MCF 10A (cell line): ENCODE results near the gene AIG1. TPM values are rescaled to one million over a fixed set of nuclear protein-coding genes. Genes with fewer than 3 reads are reported as not detected.

ENCODE experiments used
- BruUV-seq: library from RNA; stranded (reverse); fragments of 400-500 nt; replicated peaks from 2 replicates; lab custom pipeline; 2021; lab: Mats Ljungman, UMichigan
- CTCF ChIA-PET: fragments of 300-600 bp; sonication (Branson Sonifier 250); formaldehyde crosslinking; extraction: SDS; loops from one replicate; lab custom pipeline; 2021; ENCODE audit warnings: antibody characterized with exemption, inconsistent platforms; lab: Yijun Ruan, JAX
- POLR2A ChIA-PET: fragments of 300-600, 350-650 bp; sonication (Branson Sonifier 250); formaldehyde crosslinking; extraction: SDS; loops from one replicate; lab custom pipeline; 2020; ENCODE audit warnings: antibody characterized with exemption, inconsistent platforms; lab: Yijun Ruan, JAX
- DNase-seq: peaks from one replicate; pipeline ENCODE4 v3.0.0-alpha.2; 2018; ENCODE audit not compliant: unreplicated experiment
- H3K27ac Mint-ChIP-seq: one replicate; pipeline ENCODE4 v1.8.0; 2022; ENCODE audit warnings: mild to moderate bottlenecking, low read depth, mixed read lengths; ENCODE audit not compliant: unreplicated experiment
- H3K27me3 Mint-ChIP-seq: one replicate; pipeline ENCODE4 v1.8.0; 2022; ENCODE audit warnings: mixed read lengths; ENCODE audit not compliant: insufficient read depth, unreplicated experiment
- H3K36me3 Mint-ChIP-seq: one replicate; pipeline ENCODE4 v1.8.0; 2022; ENCODE audit warnings: mild to moderate bottlenecking, moderate library complexity, mixed read lengths; ENCODE audit not compliant: insufficient read depth, unreplicated experiment
- H3K4me1 Mint-ChIP-seq: one replicate; pipeline ENCODE4 v1.8.0; 2022; ENCODE audit warnings: mixed read lengths; ENCODE audit not compliant: insufficient read depth, unreplicated experiment
- H3K4me3 Mint-ChIP-seq: one replicate; pipeline ENCODE4 v1.8.0; 2022; ENCODE audit warnings: mild to moderate bottlenecking, moderate library complexity, mixed read lengths; ENCODE audit not compliant: unreplicated experiment
- H3K9me3 Mint-ChIP-seq: one replicate; pipeline ENCODE4 v1.8.0; 2022; ENCODE audit warnings: mixed read lengths; ENCODE audit not compliant: unreplicated experiment
- CTCF ChIP-seq: fragments of 200-600 bp; IDR thresholded peaks from one replicate; pipeline ENCODE4 v1.8.0; 2022; ENCODE audit warnings: antibody characterized with exemption, mild to moderate bottlenecking; ENCODE audit not compliant: unreplicated experiment
- intact Hi-C: fragments of 100-400 bp; cut with micrococcal nuclease; formaldehyde crosslinking; loops from 2 replicates; pipeline ENCODE4 v1.14.1; 2022
- total RNA-seq: library from RNA; stranded (reverse); gene quantifications from 2 replicates; pipeline ENCODE4 v1.2.3, GENCODE V29; 2022

The AIG1 gene
- total RNA-seq, 1 experiment from 2014 or later, result 106 TPM

- POLR2A ChIA-PET, result interaction anchor here (0.6 kb wide), 2 partner anchors 12 to 13 kb away, joined by 3 read pairs; no protein-coding TSS in a partner anchor
- Mint-ChIP-seq H3K27ac (no peak overlapping the region), H3K9me3 (no peaks in the 10 kb centered on the region), H3K4me3 (no peak overlapping the region), H3K4me1 (no peaks in the 10 kb centered on the region), H3K27me3 (no peaks in the 10 kb centered on the region), H3K36me3 (peaks cover 30% of the 10 kb centered on the region)
- intact Hi-C loops, result loop anchor here (10.0 kb wide), 1 partner anchor 294 kb away; the partner anchor contains the start of gene HIVEP2
- no TSS peak for BruUV-seq
- no peak for DNase-seq
- no peak for TF ChIP-seq CTCF
- CTCF ChIA-PET, result interaction anchor here (0.5 to 0.8 kb wide), 2 partner anchors 178 to 420 kb away, joined by 3 read pairs; no protein-coding TSS in a partner anchor
These were observed 177.6 kb downstream of the AIG1 start for GRCh38 chr6:143238306-143238705.

GRCh38 chr6:143241111-143241510 lies 180.4 kb downstream of the AIG1 start:
- H3K27ac Mint-ChIP-seq, result no peak overlapping the region
- ChIA-PET CTCF (interaction anchor here (1.2 kb wide), 1 partner anchor 98 kb away, joined by 3 read pairs; no protein-coding TSS in a partner anchor), POLR2A (interaction anchor here (1.3 to 1.4 kb wide), 2 partner anchors 16 kb away, joined by 4 to 5 read pairs; no protein-coding TSS in a partner anchor)
- BruUV-seq, result no TSS peak
- no peaks in the 10 kb centered on the region for H3K27me3 Mint-ChIP-seq
- H3K9me3 Mint-ChIP-seq, result no peaks in the 10 kb centered on the region
- no peak for TF ChIP-seq CTCF
- DNase-seq, result no peak
- H3K4me3 Mint-ChIP-seq, result no peak overlapping the region
- peaks cover 26% of the 10 kb centered on the region for H3K36me3 Mint-ChIP-seq
- H3K4me1 Mint-ChIP-seq, result no peaks in the 10 kb centered on the region
- intact Hi-C loops, result no loop called here

- no peak for TF ChIP-seq CTCF
- Mint-ChIP-seq H3K4me1 (no peaks in the 10 kb centered on the region), H3K4me3 (no peak overlapping the region), H3K27ac (no peak overlapping the region), H3K27me3 (no peaks in the 10 kb centered on the region), H3K36me3 (peaks cover 22% of the 10 kb centered on the region), H3K9me3 (no peaks in the 10 kb centered on the region)
- POLR2A ChIA-PET, result interaction anchor here (0.8 kb wide), 1 partner anchor 97 kb away, joined by 4 read pairs; no protein-coding TSS in a partner anchor
- CTCF ChIA-PET, result interaction anchor here (0.7 to 1.2 kb wide), 2 partner anchors 97 to 122 kb away, joined by 3 read pairs; no protein-coding TSS in a partner anchor
- no peak for DNase-seq
- no TSS peak for BruUV-seq
- intact Hi-C loops, result no loop called here
These were observed 181.2 kb downstream of the AIG1 start for GRCh38 chr6:143241911-143242310.

DNA sequence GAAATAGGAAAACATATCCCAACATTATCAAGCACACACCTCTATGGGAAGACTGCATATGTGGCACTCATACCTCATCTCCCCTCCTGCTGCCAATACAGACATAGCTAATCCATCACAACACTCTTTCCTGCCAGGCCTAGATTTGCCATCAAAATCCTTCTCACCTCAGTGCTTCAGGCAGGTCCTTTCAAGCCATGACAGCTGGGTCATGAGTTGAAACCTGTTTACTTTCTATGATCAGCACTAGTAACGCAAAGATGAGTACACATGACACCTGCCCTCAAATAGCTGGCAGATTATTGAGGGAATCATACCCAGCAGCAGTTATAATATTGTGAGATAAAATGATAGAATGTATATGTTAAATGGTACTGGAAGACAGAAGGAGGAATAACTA lies 183.1 kb downstream of the AIG1 start:
- ChIA-PET POLR2A (interaction anchor here (0.9 kb wide), 1 partner anchor 83 kb away, joined by 3 read pairs; no protein-coding TSS in a partner anchor), CTCF (interaction anchor here (1.6 kb wide), 1 partner anchor 11 kb away, joined by 6 read pairs; no protein-coding TSS in a partner anchor)
- Mint-ChIP-seq H3K4me3 (no peak overlapping the region), H3K9me3 (no peaks in the 10 kb centered on the region), H3K4me1 (no peaks in the 10 kb centered on the region), H3K27ac (peak overlapping the region; percentile 1), H3K36me3 (peaks cover 20% of the 10 kb centered on the region), H3K27me3 (no peaks in the 10 kb centered on the region)
- DNase-seq, result no peak
- BruUV-seq, result no TSS peak
- intact Hi-C loops, result no loop called here
- TF ChIP-seq CTCF, result no peak
